SHP77 treated with DMSO at 0.1 percent for 48 hours (cell line): Measurements from ENCODE around the gene MPV17.
"Not testable (repeated sequence)": the region's sequence is repeated elsewhere in the genome, so short reads cannot be mapped to it uniquely, and the experiment has no call there.

ENCODE experiments used
- DNase-seq: peaks from one replicate; lab custom pipeline; 2025; lab: John Stamatoyannopoulos, UW

MPV17 gene, protein sequence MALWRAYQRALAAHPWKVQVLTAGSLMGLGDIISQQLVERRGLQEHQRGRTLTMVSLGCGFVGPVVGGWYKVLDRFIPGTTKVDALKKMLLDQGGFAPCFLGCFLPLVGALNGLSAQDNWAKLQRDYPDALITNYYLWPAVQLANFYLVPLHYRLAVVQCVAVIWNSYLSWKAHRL

DNA sequence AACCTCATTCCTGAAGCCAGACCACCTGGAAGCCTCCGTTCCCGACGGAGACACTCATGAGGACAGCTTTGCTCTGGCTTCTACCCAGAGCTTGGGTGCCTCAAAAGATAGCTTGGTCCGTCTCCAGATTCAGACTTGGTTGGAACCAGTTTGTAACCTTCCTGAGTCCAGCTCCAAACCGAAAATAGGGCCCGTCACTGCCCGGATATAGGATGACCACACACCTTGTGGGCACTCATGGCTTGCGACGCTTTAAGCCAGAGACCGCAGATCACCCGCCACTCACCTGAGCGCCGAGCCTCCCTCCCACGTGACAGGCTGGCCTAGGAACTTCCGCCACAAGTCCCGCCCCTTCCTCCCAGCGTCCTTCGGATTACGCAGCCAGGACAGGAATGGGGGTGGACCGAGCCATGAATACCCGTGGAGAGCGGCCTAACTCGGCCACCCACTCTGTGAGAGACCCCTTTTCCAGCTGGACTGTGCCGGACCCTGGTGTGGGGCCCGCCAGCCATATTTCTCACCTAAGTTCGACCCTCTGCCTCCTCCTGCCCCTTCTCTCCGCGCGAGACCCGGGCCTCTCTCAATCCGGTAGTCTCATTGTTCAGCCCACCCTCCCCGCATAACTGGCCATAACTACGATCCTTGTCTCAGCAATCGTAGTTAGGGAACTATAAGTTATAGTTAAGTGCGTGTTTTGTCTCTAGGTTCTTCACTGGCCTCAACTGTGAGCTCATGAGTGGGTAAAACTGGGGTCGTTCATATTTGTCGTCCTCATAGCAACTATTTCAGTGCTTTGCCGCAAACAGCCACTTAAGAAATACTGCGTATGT lies at the start of gene MPV17:
TSS of gene MPV17 (minus strand) at position 332 of the 830 bp plus-strand sequence. CDS start 580 bp downstream, outside the sequence.
- DNase-seq, result peak; percentile 51

DNA sequence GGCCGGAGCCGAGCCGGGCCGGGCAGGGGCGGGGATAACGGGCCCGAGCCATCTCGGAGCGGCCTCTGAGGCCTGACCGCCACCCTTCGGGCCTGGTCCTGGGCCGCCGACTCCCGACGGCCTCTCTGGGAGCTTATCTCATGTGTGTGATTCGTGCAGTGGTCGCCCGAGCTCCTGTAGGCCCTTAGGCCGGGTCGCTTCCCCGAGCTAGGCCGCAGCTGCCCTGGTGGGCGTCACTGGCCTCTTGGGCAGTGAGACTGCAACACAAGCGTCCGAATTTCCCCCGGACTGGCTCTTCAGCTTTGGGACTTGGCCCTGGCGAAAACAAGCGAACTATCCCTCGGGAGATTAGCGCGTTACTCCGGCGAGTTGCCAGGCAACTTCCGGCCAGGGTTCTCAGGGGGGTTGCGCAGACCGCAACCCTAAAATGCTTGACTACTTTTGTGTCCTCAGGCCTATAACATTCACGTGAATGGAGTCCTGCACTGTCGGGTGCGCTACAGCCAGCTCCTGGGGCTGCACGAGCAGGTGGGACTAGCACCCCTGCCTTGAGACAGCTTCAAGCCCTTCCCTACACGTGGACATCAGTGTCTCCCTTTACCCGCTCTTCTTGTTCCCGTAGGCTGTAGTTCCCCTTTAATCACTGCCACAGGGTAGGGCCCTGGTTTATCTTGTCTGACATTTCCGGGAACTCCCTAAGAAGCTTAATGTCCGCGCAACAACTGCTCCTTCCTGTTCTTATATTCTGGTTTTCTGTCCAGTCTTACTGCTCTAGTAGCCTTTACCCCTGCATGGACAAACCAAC lies 48.1 kb upstream of the MPV17 start:
- no peak for DNase-seq

DNA sequence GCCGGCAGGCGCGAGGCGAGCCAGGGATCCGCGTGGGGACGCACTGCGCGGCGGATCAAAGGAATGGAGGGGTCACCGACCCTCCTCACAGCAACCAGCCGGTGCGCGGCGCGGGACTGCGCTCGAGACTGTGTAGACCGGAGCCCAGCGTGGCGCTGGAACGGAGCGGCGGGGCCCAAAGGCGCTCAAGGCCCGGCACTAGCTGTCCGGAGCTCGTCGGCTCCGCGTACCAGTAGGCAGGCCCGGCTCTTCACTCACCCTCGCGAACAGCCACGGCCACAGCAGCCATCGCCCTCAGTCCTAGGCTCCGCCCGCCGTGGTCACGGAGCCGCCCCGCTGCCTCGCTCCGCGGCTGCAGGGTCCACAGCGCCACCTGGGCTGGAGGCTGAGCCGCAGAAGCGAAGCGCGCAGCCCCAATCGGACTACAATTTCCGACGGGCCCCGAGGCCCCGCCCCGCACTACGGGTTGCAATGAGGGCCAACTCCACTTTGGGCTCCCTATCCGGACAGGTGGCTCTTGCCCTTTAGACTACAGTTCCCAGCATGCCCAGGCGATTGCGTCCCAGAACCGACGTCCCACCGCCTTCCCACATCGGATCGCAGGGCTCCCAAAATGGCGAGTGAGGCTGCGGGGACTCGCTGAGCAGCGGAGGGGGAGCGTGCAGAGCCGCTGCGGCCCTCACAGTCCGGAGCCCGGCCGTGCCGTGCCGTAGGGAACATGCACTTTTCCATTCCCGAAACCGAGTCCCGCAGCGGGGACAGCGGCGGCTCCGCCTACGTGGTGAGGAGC lies 47.3 kb upstream of the MPV17 start, which contains the start of the genes EIF2B4 and SNX17:
TSS of gene EIF2B4 (minus strand) at position 313 of the 790 bp plus-strand sequence. CDS start at position 289, 24 bp downstream.
TSS of gene SNX17 (plus strand) at position 591 of the 790 bp plus-strand sequence. CDS start at position 719, 128 bp downstream.
- peak; percentile 94 for DNase-seq

DNA sequence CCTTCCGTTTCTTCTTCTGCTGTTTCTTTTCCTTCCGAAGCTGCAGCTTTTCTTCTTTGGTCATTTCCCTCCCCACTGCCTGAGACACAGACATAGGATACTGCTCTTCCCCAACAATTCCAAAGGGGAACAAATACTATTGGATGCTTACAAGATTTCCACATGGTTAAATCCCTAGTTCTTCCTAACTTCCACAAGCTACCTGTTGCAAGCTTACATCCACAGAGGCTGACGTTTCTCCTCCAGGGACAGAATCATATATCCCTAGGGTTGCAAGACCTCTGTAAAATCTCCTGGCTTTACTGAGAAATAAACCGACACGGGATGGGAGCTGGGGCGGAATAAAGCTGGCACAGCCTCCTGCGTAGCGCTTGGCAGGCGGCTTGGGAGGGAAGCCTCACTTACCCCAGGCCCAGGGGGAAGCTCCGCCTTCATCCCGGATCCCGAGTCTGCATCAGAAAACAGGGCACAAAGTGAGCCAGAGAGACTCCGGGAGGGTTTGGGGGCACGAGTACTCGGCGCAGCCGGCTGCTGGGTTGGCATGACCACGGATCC lies 46.7 kb upstream of the MPV17 start:
- no peak for DNase-seq

DNA sequence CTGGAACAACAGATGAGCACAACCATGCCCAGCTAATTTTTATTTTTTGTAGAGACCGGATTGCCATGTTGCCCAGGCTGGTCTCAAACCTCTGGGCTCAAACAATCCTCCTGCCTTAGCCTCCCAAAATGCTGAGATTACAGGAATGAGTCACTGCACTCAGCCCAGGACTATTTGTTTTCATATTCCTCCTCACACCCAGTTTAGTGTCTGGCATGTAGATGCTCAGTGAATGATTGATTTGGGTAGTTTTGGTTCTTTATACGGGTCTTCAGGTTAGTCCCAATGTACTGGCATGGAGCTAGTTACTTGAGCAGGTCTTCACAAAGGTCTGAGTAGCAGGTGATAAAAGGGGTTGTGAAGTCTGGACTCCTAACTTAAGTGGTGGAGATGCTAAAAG lies 41.0 kb upstream of the MPV17 start:
- no peak for DNase-seq

DNA sequence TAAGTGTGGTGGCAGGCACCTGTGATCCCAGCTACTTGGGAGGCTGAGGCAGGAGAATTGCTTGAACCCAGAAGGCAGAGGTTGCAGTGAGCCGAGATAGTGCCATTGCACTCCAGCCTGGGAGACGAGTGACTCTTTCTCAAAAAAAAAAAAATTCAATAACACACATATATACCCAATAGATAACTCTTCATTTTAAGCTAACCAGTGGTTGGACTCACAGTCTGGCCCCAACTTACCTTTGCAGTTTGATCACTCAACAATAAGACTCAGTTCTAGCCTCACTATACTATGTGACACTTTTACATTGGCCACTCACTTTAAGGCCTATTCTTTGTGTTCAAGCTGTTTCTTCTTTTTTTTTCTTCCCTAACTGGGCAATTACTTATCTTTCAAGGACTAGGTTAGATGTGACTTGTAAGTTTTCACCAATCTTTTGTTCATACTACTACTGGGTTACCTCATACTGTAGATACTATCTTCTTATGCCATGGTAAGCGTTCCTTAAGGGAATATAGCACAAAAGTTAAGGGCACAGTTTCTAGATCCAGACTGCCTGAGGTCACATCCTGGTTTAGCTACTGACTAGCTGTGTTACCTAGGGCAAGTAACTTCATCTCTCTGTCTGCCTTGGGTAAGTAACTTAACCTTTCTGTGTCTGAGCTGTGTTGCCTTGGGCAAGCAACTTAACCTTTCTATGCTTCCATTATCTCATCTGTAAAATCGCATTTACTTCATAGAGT lies 40.0 kb upstream of the MPV17 start:
- DNase-seq, result no peak

DNA sequence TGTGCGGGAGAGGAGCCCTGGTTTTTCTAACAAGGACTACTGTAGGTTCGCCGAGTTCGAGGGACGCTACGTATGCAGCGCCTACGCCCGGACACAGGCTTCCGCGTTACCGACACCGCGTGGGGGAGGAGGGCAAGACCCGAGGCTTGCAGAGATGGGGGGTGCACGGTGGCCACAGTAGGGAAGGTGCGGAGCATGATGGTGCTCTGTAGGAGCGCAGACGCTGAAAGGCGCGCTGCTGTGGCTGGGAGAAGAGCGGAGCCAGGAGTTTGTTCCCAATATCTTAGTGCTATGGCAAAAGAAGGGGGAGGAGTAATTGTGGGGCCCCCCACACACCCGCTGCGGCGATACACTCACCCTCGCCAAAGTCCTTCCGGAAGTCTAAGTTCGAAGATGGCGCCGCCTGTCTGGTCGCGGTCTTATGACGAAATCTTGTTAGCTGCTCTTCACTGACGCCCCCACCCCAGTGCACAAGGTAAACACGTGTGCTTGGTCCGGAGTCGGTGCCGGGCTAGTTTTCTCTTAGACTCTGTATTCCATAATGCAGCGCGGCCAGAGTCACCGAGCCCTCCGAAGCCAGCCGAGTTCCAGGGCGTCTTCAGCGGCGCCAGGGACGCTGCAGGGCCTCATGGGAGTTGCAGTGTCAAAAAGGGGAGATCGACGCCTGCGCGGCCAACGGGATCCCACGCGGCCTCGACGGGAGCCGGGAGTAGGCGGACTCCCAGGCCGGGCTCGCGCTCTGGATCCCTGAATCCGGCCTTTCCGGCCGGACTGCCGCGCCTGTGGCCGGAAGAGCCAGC lies 33.7 kb upstream of the MPV17 start, which contains the start of gene GTF3C2:
TSS of gene GTF3C2 (minus strand) at position 383 of the 800 bp plus-strand sequence. CDS start 13,210 bp downstream, outside the sequence.
- DNase-seq, result peak; percentile 93

DNA sequence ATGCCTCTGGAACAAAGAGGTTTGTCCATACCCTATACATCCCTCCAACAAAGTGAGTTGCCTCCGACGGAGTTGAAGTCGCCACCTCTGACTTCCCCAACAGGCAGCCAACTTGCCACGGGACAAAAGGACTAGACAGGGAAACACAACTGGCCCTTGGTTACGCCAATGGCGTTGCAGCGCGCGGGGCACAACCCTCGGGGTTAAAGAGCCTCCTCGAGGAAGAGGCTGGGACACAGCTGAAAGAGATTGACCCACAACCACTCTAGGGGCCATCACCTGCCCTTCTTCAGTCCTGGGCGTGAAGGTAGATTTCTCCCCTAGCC lies 33.1 kb upstream of the MPV17 start:
- DNase-seq, result peak; percentile 49

DNA sequence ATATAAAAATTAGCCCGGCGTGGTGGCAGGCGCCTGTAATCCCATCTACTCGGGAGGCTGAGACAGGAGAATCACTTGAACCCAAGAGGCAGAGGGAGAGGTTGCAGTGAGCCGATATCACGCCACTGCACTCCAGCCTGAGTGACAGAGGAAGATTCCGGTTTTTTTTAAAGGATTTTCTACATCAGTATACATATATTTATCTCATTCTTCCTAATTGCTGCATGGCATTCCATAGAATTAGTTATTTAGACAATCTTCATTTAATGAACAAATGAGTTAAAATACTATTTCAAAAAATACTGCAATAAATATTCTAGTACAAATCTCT lies 31.7 kb upstream of the MPV17 start:
- no peak for DNase-seq

DNA sequence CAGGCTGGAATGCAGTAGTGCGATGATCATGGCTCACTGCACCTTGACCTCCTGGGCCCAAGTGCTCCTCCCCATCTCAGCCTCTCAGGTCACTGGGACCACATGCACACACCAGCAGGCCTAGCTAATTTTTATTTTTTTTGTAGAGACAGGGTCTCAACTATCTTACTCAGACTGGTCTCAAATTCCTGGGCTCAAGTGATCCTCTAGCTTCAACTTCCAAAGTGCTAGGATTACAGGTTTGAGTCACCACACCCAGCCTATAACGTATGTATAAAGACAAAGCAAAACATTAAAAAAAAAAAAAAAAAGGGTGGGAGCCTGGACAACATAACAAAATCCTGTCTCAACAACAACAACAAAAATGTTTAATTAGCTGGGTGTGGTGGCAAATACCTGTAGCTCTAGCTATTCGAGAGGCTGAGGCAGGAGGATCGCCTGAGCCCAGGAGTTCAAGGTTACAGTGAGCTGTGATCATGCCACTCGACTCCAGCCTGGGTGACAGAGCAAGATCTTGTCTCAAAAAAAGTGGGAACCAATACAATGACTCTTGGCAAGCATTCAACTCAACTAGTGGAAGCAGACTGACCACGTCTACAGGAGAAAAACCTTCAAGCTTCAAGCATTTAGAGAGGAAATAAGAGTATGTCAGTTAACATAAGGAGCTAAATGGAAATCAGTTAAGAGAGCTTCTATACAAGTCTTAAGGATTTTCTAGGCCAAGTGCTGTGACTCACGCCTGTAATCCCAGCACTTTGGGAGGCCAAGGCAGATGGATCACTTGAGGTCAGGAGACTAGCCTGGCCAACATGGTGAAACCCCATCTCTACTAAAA lies 31.1 kb upstream of the MPV17 start:
- no peak for DNase-seq

DNA sequence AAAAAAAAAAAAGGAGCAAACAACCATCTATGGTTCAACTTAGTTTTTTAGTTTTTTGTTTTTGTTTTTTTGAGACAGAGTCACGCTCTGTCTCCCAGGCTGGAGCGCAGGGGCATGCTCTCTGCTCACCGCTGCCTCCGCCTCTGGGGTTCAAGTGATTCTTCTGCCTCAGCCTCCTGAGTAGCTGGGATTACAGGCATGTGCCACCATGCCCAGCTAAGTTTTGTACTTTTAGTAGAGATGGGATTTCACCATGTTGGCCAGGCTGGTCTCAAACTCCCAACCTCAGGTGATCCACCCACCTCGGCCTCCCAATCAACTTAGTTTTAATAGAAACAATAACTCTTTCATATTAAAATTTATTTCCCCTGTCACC lies 30.5 kb upstream of the MPV17 start:
- not testable (repeated sequence) for DNase-seq

DNA sequence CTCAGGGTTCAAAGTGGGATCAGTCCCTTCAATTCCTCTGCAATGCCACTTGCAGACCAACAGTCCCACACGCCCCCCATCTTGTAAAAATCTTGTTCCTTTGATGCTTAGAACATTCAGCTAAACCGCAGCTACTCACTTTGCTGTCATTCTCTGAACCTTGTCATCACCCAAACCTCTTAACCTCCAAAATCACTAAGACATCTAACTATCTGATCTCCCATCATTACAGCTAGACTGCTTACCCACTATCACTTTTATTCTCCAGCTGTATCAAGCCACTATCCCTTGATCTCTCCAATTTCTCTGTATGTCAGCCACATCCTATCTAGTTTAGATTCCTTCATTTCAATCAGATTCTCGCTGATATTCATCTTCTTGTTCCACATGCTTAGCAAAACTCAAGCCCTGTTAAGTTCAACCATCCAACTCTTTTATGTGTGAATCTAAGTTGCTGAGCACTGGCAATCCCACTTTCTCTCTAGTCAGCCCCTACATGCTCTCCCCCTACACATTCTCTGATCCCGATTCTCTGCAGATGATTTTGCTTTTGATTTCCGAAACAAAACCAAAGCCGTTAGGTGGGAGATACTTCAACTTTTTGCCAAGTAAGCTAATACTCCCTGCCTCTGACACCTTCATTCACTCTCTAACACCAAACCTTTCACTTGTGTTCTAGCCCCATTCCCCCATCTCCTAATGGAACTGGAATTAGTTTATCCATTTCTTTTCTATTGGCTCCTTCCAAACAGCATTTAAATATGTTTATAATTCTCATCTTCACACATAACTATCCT lies 29.1 kb upstream of the MPV17 start:
- no peak for DNase-seq

DNA sequence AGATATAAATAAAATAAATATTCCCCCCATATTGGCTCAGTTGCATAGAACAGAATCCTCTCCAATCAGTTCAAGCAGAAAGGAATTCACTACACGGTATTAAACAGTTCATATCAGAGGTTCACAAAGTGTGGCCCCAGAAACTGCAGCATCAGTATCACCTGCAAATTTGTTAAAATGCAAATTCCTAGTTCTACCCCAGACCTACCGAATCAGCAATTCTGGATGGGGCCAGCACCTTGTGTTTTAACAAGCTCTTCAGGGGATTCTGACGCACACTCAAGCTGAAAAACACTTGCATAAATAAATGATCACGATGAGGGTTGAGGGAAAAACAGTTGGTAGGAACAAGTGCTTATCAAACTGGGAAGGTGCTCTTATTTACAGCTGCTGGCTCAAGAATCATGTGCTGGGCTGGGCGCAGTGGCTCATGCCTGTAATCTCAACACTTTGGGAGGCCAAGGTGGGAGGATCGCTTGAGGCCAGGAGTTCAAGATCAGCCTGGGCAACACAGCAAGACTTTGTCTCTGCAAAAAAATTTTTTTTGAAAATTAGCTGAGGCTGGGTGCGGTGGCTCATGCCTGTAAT lies 27.3 kb upstream of the MPV17 start:
- DNase-seq, result no peak

DNA sequence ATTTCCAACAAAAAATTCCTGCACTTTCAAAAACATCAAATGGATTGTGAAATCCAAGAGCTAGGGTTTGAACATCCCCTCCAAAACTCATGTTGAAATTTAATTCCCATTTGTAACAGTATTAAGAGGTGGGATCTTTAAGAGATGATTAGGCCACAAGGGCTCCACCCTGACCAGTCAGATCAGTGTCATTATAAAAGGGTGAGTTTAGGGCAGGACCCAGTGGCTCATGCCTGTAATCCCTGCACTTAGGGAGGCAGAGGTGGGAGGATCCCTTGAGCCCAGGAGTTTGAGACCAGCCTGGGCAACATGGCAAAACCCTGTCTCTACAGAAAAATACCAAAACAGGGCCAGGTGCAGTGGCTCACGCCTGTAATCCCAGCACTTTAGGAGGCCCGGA lies 24.7 kb upstream of the MPV17 start:
- no peak for DNase-seq

DNA sequence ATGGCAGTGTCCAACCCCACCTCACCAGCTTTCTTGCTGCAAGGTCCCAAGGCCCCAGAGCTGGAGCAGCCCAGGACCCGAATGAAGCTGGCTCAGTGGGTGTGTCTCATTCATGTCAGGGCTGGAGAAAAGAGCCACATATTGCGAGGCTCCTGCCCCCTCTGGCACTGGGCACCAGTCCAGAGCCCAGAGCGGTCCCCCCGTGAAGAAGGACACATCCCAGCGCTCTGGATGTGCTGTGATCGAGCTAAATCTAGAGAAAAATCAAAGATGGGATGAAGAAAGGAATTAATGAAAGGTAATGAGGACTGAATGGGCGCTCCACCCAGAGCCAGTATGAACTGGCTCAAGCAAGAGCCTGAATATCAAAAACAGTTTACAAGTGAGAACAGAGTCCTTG lies 13.3 kb upstream of the MPV17 start:
- DNase-seq, result no peak

DNA sequence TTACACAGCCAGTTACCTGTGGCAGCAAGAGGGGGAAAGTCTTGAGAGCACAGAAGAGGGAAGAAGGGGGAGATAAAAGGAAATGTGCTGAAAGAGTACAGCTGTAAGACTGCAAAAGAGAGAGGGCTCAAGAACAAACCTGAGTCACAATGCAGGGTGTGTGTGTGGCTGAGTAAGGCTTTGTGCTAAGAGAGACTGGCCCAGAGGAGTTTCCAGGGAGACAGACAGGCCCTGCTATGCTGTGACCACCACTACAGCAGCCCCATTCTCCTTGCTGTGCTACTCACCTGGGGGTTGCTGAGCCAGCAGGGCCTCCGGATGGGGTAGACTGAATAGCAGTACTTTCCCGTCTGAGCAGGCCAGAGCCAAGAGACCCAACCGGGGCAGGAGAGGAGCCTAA lies 12.4 kb upstream of the MPV17 start:
- DNase-seq, result no peak

DNA sequence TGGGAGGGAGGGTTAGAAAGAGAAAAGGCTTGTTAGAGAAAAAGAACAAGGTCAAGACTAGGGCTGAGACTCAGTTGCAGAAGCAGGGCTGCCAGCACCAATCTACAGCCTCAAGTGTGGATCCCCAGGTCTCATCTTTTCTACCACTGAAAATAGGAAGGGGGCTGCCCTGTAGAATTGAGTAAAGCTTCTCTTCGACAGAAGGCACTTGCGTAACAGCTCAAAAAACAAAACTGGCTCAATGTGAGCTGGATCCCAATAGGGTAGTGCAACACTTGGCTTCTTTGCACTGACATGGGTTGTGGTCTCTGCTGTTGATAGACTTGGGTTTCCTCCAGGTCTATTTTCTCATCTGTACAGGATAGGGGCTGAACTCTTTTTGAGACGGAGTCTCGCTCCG lies 1.8 kb upstream of the MPV17 start:
- no peak for DNase-seq
